ENCODE results near the gene IPO13.

DNA sequence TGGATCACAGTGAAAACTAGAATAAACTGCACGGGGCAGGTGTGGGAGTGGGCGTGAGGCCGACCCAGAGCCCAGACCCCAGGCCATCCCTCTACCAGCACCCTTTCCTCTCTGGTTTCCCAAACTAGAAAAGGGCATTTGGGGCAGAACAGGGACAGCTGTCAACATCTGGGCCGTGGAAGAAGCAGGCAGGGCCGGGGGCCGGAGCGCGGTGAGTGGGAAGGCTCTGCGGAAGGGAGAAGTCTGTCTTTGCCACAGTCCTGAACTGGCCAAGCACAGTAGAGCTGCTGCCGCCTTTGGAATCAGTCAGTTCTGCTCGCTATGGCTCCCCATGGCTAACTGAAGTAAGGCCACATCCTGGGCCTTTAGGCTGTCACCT is 51.2 kb downstream of the IPO13 start:
- TF ChIP-seq CTCF (IDR thresholded peaks at IDR 0.05) (no peak), POLR2A (IDR thresholded peaks at IDR 0.05) (no peak)
